Measurements from ENCODE around the gene OGDH. TPM values are rescaled to one million over a fixed set of nuclear protein-coding genes. Genes with fewer than 3 reads are reported as not detected.

Gene OGDH
- total and polyA plus RNA-seq, 2 experiments from 2014 or later = 13.5 to 76.9 TPM

GRCh38 chr7:44674381-44674780, 68.0 kb downstream of the OGDH start:
- Histone ChIP-seq H4K20me1 (replicated peaks; ENCODE audit: insufficient read depth) (no peaks in the 10 kb centered on the region; the same call in none of the 2 replicates), H3K27ac (ENCODE audit: low read depth) (no peak overlapping the region), H3K4me2 (no peak overlapping the region), H3K36me3 (ENCODE audit: insufficient read depth) (peaks cover 5% of the 10 kb centered on the region), H2AFZ (no peak overlapping the region), H3K79me2 (replicated peaks; ENCODE audit: insufficient read depth) (no peaks in the 10 kb centered on the region), H3K27me3 (ENCODE audit: insufficient read depth) (no peaks in the 10 kb centered on the region), H3F3A (replicated peaks; ENCODE audit: low read depth) (no peaks in the 10 kb centered on the region), H3K9me2 (ENCODE audit: insufficient read depth) (no peaks in the 10 kb centered on the region), H3K4me3 (no peak overlapping the region), H3K4me1 (ENCODE audit: insufficient read depth) (no peaks in the 10 kb centered on the region)
- peaks cover 3% of the 10 kb centered on the region for H3K27me3 Mint-ChIP-seq (ENCODE audit: insufficient read depth, low read depth, poor library complexity)
- H3K27ac Mint-ChIP-seq = no peak overlapping the region
- peaks cover 15% of the 10 kb centered on the region; the same call in 2 of the 3 replicates for H3K36me3 Mint-ChIP-seq (ENCODE audit: low read depth)
- no peak for ATAC-seq
- TF ChIP-seq EZH2 (IDR thresholded peaks at IDR 0.05; ENCODE audit: low read depth, unreplicated experiment) (no peak), NANOG (IDR thresholded peaks at IDR 0.05; ENCODE audit: borderline replicate concordance) (no peak), CREB1 (CRISPR knock-in tag; IDR thresholded peaks at IDR 0.05; ENCODE audit: low read depth) (no peak), REST (IDR thresholded peaks at IDR 0.05; ENCODE audit: unreplicated experiment) (no peak), EZH2phosphoT487 (IDR thresholded peaks at IDR 0.05; ENCODE audit: unreplicated experiment) (no peak)
- H3K9me3 Mint-ChIP-seq = no peaks in the 10 kb centered on the region
- peaks cover 2% of the 10 kb centered on the region; the same call in 2 of the 3 replicates for H3K4me1 Mint-ChIP-seq
- no peak for DNase-seq (ENCODE audit: low spot score)
- no peak overlapping the region for H3K4me3 Mint-ChIP-seq

GRCh38 chr7:44676776-44677175, 70.3 kb downstream of the OGDH start:
- Mint-ChIP-seq H3K36me3 (ENCODE audit: low read depth) (peaks cover 12% of the 10 kb centered on the region; the same call in 2 of the 3 replicates), H3K4me3 (no peak overlapping the region), H3K9me3 (no peaks in the 10 kb centered on the region), H3K4me1 (no peaks in the 10 kb centered on the region), H3K27me3 (ENCODE audit: insufficient read depth, low read depth, poor library complexity) (peaks cover 3% of the 10 kb centered on the region), H3K27ac (no peak overlapping the region; the same call in 1 of the 2 replicates)
- Histone ChIP-seq H4K20me1 (replicated peaks; ENCODE audit: insufficient read depth) (no peaks in the 10 kb centered on the region; the same call in none of the 2 replicates), H3K4me1 (ENCODE audit: insufficient read depth) (no peaks in the 10 kb centered on the region), H3K27ac (ENCODE audit: low read depth) (no peak overlapping the region), H2AFZ (no peak overlapping the region), H3F3A (replicated peaks; ENCODE audit: low read depth) (no peaks in the 10 kb centered on the region), H3K4me2 (no peak overlapping the region), H3K27me3 (ENCODE audit: insufficient read depth) (no peaks in the 10 kb centered on the region), H3K9me2 (ENCODE audit: insufficient read depth) (no peaks in the 10 kb centered on the region), H3K36me3 (ENCODE audit: insufficient read depth) (peaks cover 5% of the 10 kb centered on the region), H3K79me2 (replicated peaks; ENCODE audit: insufficient read depth) (no peaks in the 10 kb centered on the region), H3K4me3 (no peak overlapping the region)
- ATAC-seq (no peak), DNase-seq (ENCODE audit: low spot score) (no peak)
- no peak for TF ChIP-seq EZH2 (IDR thresholded peaks at IDR 0.05; ENCODE audit: low read depth, unreplicated experiment)
- no peak for TF ChIP-seq NANOG (IDR thresholded peaks at IDR 0.05; ENCODE audit: borderline replicate concordance)
- TF ChIP-seq EZH2phosphoT487 (IDR thresholded peaks at IDR 0.05; ENCODE audit: unreplicated experiment) = no peak
- no peak for TF ChIP-seq CREB1 (CRISPR knock-in tag; IDR thresholded peaks at IDR 0.05; ENCODE audit: low read depth)
- no peak for TF ChIP-seq JUNB (IDR thresholded peaks at IDR 0.05; ENCODE audit: unreplicated experiment)
- no peak for TF ChIP-seq CTCF (conservative IDR thresholded peaks at IDR 0.05; ENCODE audit: low read depth in 2 of 2)
- no peak for TF ChIP-seq ETS1 (IDR thresholded peaks at IDR 0.05)
- no peak for TF ChIP-seq REST (IDR thresholded peaks at IDR 0.05; ENCODE audit: unreplicated experiment)

Data from GM23338 (cell line).